ENCODE results near the gene ANKH.

ANKH gene

GRCh38 chr5:14771972-14772371 is 99.6 kb downstream of the ANKH start:
- H3K9me3 ChIP-seq: no peaks in the 10 kb centered on the region
- H3K27ac ChIP-seq: no peak overlapping the region
- TF ChIP-seq CTCF (IDR thresholded peaks at IDR 0.05): no peak
- H3K27me3 ChIP-seq: no peaks in the 10 kb centered on the region
- no peak overlapping the region for H3K4me3 ChIP-seq
- intact Hi-C loops (cut with DNase I; ENCODE audit: low total_unique reads): no loop called here
- DNase-seq: no peak
- peaks cover 0 to 26% (median 6%) of the 10 kb centered on the region in 4 donors for H3K4me1 ChIP-seq
- H3K36me3 ChIP-seq: peaks cover 0 to 7% (median 4%) of the 10 kb centered on the region in 3 donors

- Histone ChIP-seq H3K27ac (no peak overlapping the region), H3K4me1 (peaks cover 0 to 19% (median 4%) of the 10 kb centered on the region in 4 donors), H3K36me3 (peaks cover 0 to 10% (median 4%) of the 10 kb centered on the region in 3 donors), H3K27me3 (no peaks in the 10 kb centered on the region), H3K9me3 (no peaks in the 10 kb centered on the region), H3K4me3 (no peak overlapping the region)
- DNase-seq: no peak
- no peak for TF ChIP-seq CTCF (IDR thresholded peaks at IDR 0.05)
- intact Hi-C loops (cut with DNase I; ENCODE audit: low total_unique reads): no loop called here
Observed at GRCh38 chr5:14771189-14771588, 100.4 kb downstream of the ANKH start.

- Histone ChIP-seq H3K27me3 (no peaks in the 10 kb centered on the region), H3K9me3 (no peaks in the 10 kb centered on the region), H3K36me3 (peaks cover 0 to 23% (median 4%) of the 10 kb centered on the region in 3 donors), H3K27ac (no peak overlapping the region), H3K4me3 (no peak overlapping the region), H3K4me1 (peaks cover 0 to 10% (median 0%) of the 10 kb centered on the region in 4 donors)
- TF ChIP-seq CTCF (IDR thresholded peaks at IDR 0.05): no peak
- no peak for DNase-seq
- intact Hi-C loops (cut with DNase I; ENCODE audit: low total_unique reads): no loop called here
Observed at GRCh38 chr5:14768508-14769365, 102.8 kb downstream of the ANKH start.

- no peak overlapping the region for H3K27ac ChIP-seq
- H3K36me3 ChIP-seq: peaks cover 0 to 23% (median 4%) of the 10 kb centered on the region in 3 donors
- intact Hi-C loops (cut with DNase I; ENCODE audit: low total_unique reads): no loop called here
- no peak for TF ChIP-seq CTCF (IDR thresholded peaks at IDR 0.05)
- H3K27me3 ChIP-seq: no peaks in the 10 kb centered on the region
- H3K4me3 ChIP-seq: no peak overlapping the region
- peaks cover 0 to 10% (median 0%) of the 10 kb centered on the region in 4 donors for H3K4me1 ChIP-seq
- no peaks in the 10 kb centered on the region for H3K9me3 ChIP-seq
- DNase-seq: no peak
Observed at GRCh38 chr5:14767735-14768507, 103.7 kb downstream of the ANKH start.

- H3K9me3 ChIP-seq: no peaks in the 10 kb centered on the region
- no peaks in the 10 kb centered on the region for H3K27me3 ChIP-seq
- DNase-seq: no peak
- no peak overlapping the region for H3K27ac ChIP-seq
- peaks cover 0 to 23% (median 4%) of the 10 kb centered on the region in 3 donors for H3K36me3 ChIP-seq
- intact Hi-C loops (cut with DNase I; ENCODE audit: low total_unique reads): no loop called here
- H3K4me3 ChIP-seq: no peak overlapping the region
- no peak for TF ChIP-seq CTCF (IDR thresholded peaks at IDR 0.05)
- H3K4me1 ChIP-seq: peaks cover 0 to 10% (median 0%) of the 10 kb centered on the region in 4 donors
Observed at GRCh38 chr5:14767053-14767452, 104.5 kb downstream of the ANKH start.
